ENCODE results near the gene RRM2.
"Not testable (repeated sequence)": the region's sequence is repeated elsewhere in the genome, so short reads cannot be mapped to it uniquely, and the experiment has no call there.

The RRM2 gene

DNA sequence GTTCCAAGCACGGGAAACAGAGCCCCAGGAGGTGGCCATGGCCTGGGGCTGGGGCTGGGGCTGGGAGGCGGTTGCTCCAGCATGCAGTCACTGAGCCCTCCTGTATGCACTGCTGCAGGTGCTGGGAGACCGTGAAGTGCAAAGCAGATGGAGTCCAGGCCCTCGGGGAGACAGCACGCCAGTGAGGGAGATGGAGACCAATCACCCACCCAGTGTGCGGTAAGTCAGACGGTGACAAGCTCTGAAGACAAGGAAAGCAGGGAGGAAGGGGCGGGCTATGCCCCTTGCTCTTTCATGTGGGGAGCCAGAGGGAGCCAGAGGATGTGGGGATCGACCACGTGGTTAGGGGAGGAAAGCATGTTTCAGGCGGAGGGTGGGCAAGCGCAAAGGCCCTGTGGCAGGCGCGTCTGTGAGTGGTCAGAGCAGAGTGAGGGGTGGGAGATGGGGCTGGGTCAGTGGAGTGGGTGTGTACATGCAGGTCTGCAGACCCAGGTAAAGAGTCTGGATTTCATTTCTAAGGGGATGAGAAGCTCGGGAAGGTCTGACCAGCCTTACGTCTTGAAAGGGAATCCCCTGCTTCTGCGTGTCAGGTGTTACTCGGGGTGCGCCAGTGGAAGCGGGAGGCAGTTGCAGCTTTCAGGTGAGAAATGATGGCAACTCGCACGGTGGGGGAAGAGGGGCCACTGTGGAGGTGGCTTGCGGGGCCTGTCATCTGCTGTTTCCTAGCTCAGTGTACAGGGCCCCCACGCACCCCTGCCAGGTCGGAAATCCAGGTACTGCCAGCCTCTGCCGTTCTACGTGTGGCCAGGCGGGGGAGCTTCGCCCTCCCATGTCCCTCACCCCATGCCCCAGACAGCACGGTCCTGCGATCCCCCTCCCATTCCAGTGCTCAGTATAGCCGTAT is 19.4 kb downstream of the RRM2 start:
- DNase-seq (ENCODE audit: low spot score), result no peak
- in situ Hi-C loops (cut with MboI; ENCODE audit: low pct_unique_long_range_greater_than_20kb, low sequenced_read_pairs, unreplicated experiment), result no loop called here
- TF ChIP-seq, protein P1, sequence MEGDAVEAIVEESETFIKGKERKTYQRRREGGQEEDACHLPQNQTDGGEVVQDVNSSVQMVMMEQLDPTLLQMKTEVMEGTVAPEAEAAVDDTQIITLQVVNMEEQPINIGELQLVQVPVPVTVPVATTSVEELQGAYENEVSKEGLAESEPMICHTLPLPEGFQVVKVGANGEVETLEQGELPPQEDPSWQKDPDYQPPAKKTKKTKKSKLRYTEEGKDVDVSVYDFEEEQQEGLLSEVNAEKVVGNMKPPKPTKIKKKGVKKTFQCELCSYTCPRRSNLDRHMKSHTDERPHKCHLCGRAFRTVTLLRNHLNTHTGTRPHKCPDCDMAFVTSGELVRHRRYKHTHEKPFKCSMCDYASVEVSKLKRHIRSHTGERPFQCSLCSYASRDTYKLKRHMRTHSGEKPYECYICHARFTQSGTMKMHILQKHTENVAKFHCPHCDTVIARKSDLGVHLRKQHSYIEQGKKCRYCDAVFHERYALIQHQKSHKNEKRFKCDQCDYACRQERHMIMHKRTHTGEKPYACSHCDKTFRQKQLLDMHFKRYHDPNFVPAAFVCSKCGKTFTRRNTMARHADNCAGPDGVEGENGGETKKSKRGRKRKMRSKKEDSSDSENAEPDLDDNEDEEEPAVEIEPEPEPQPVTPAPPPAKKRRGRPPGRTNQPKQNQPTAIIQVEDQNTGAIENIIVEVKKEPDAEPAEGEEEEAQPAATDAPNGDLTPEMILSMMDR (IDR thresholded peaks at IDR 0.05; ENCODE audit: extremely low read depth, insufficient read depth, missing control alignments), result peak; percentile 60

DNA sequence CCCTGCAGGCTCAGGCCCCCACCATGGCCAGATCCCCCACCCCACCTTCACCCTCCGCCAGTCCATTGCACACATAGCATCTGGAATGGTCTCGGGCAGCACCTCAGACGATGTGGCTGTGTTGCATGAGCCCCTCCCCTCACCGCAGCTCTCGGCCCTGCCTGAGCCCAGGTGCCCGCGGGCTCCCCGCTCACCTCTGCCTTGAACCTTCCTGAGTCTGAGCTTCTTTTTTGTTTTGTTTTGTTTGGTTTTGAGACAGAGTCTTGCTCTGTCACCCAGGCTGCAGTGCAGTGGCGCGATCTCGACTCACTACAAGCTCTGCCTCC is 20.1 kb downstream of the RRM2 start:
- no peak for DNase-seq (ENCODE audit: low spot score)
- TF ChIP-seq, protein P1 (IDR thresholded peaks at IDR 0.05; ENCODE audit: extremely low read depth, insufficient read depth, missing control alignments), result no peak
- in situ Hi-C loops (cut with MboI; ENCODE audit: low pct_unique_long_range_greater_than_20kb, low sequenced_read_pairs, unreplicated experiment), result no loop called here

DNA sequence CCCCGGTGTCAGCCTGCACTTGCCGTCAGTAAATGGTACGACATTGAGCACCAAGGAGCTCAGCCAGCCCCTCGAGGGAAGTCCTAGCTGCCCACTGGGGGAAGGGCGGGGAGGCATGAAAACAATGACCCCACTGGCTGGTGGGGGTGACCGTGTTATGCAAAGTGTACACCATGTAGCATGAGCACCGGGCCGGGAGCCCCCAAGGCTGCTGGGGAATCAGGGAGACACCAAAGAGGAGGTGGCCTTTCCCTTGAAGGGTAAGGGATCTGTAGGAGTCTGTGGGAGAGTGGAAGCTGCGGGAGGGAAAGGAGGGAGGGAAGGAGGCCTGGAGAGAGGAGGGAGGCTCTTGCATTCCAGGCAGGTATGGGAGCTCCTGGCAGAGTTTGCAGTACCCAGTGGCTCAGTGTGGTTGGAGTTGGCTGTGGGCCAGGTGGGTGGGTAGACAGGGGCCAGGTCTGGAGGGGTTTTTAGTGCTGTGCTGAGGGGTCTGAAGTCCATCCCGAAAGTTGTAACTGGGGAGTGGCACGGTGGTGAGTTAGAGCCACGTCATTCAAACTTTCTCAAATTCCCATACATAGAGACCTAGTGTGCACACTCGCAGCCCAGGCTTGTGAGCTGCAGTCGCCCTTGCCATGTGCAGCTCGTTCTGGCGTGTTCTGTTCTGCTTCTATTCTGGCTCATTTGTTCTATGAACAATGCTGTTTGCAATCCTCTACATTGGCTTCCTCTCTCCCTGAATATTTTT is 22.4 kb downstream of the RRM2 start:
- TF ChIP-seq, protein P1 (IDR thresholded peaks at IDR 0.05; ENCODE audit: extremely low read depth, insufficient read depth, missing control alignments), result no peak
- in situ Hi-C loops (cut with MboI; ENCODE audit: low pct_unique_long_range_greater_than_20kb, low sequenced_read_pairs, unreplicated experiment), result no loop called here
- no peak for DNase-seq (ENCODE audit: low spot score)

DNA sequence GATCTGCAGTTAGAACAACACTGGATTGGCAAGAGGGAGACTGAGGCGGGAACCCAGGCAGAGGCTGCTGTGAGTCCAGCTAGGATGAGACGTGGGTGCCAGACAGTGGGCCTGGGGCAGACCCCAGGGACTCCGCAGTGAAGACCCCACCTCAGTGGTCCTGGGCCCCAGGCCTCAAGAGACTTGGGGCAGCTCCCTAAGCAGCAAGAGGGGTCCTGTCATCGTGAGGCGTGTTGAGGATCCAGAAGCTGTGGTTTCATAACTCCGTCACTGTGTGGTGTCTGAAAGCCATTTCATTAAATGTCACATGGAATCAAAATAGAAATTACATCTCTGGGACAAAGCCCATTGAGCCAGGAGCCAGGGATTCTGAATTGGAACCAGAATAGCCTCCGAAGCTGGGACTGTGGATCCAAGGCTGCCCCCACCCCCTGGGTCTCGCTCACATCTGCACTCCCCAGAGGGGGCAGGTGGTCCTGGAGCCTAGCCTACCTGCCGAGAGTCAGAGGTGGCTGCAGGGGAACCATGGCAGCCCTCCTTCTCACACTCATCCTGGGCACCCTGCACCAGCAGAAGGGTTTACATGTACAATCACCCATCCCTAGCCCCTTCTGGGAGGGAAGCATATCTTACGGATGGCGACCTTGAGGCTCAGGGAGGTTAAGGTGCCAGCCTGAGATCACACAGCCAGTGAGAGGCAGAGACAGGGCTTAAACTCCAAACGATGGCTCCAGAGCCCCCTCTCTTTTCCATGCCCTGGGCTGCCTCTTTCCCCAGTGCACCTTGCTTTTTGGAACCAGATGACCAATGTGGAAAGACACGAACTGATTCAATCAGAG is 23.2 kb downstream of the RRM2 start:
- TF ChIP-seq, protein P1 (IDR thresholded peaks at IDR 0.05; ENCODE audit: extremely low read depth, insufficient read depth, missing control alignments), result no peak
- in situ Hi-C loops (cut with MboI; ENCODE audit: low pct_unique_long_range_greater_than_20kb, low sequenced_read_pairs, unreplicated experiment), result no loop called here
- no peak for DNase-seq (ENCODE audit: low spot score)

DNA sequence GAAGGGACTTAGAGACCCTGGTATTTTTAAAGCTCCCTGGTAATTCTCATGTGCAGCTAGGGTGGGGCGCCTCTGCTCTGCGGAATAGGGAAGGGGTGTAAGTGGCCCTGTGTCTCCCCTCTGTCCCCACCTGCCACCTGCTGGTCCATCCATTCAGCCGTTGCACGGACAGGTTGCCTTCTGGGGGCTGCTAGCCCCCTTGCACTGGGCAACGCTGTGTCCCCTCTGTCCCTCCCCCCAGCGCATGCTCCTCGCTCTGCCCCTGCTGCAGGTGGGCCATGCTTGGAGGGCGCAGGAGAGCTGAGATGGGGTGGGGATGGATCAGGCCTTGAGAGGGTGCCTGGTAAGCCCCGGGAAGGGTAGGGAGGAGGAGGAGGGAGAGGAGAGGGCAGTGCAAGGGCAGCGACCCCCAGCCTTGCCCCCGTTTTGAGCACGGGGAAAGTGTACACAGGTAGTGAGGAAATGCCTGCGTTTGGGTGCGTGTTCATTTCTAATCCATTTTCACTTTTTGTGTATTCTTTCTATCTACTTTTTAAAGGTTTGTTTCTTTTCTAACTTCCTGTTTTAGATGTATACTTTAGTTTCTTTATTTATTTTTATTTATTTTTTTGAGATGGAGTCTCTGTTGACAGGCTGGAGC is 23.9 kb downstream of the RRM2 start:
- TF ChIP-seq, protein P1 (IDR thresholded peaks at IDR 0.05; ENCODE audit: extremely low read depth, insufficient read depth, missing control alignments), result no peak
- DNase-seq (ENCODE audit: low spot score), result no peak
- in situ Hi-C loops (cut with MboI; ENCODE audit: low pct_unique_long_range_greater_than_20kb, low sequenced_read_pairs, unreplicated experiment), result no loop called here

DNA sequence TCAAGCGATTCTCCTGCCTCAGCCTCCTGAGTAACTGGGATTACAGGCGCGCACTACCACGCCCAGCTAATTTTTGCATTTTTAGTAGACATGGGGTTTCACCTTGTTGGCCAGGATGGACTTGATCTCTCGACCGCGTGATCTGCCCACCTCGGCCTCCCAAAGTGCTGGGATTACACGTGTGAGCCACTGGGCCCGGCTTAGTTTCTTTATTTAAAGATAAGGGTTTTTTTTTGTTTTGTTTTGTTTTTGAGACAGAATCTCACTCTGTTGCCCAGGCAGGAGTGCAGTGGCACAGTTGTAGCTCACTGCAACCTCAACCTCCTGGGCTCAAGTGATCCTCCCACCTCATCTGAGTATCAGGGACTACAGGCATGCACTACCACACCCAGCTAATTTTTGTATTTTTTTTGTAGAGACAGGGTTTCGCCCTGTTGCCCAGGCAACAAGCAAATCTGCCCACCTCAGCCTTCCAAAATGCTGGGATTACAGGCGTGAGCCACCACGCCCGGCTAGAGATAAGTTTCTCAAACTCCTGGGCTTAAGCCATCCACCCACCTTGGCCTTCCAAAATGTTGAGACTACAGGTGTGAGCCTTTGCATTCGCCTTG is 24.6 kb downstream of the RRM2 start:
- DNase-seq (ENCODE audit: low spot score); in situ Hi-C loops (cut with MboI; ENCODE audit: low pct_unique_long_range_greater_than_20kb, low sequenced_read_pairs, unreplicated experiment): not testable (repeated sequence)

All from GM13977 (cell line).